ENCODE data around the gene SFMBT1. TPM values are rescaled to one million over a fixed set of nuclear protein-coding genes. Genes with fewer than 3 reads are reported as not detected.
"Not testable (repeated sequence)": the region's sequence is repeated elsewhere in the genome, so short reads cannot be mapped to it uniquely, and the experiment has no call there.

SFMBT1 gene
- total RNA-seq, 1 donor from 2014 or later = 34.2 TPM

GRCh38 chr3:53073553-53074365 lies 27.9 kb upstream of the SFMBT1 start:
- intact Hi-C loops (cut with micrococcal nuclease) = loop anchor here (2.0 kb wide), 1 partner anchor 537 kb away; the partner anchor contains the start of gene UQCC5

DNA sequence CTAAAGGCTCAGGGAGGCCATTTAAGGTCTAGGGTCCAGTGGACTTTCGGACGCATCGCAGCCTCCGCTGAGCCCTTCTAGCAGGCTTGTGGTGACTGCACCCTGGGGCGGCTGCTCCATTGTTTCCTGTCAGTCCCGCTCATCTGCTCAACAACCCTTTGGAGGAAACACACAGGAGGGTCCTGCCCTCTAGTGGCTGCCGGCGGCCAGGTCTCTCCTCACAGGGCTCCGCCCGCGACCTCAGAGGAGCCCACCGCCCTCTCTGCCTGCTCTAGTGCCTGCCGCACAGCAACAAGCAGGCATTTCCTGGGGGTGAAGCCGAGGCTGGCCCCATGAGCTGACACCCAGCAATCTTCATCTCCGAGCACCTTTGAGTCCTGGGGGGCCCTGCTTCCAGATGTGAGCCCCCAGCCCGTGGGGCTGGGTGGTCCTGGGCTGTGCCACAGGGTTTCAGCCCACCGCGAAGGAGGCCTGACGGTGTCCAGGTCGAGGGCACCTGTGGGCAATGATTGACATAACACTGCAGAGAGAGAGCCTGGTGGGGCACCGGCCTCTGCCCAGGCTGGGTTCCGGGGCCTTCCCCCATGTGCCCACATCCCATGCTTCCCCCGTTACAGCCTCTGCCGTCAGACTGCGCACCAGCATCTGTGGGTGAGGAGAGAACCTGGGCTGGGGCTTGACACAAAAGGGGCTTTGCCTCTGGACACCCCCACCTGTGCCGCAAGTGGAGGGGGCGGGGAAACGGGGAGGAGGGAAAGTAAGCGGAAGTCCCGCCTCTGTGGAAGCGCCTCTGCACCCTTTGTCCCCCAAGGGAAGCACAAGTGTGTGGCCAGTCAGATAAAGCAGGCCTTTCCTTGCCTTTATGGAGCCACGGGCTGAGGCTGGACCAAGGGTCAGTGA lies 27.0 kb upstream of the SFMBT1 start:
- intact Hi-C loops (cut with micrococcal nuclease) = loop anchor here (1.0 to 2.0 kb wide), 11 partner anchors 27 to 645 kb away; partner anchors contain the start of genes SFMBT1, SPCS1, STIMATE and UQCC5

DNA sequence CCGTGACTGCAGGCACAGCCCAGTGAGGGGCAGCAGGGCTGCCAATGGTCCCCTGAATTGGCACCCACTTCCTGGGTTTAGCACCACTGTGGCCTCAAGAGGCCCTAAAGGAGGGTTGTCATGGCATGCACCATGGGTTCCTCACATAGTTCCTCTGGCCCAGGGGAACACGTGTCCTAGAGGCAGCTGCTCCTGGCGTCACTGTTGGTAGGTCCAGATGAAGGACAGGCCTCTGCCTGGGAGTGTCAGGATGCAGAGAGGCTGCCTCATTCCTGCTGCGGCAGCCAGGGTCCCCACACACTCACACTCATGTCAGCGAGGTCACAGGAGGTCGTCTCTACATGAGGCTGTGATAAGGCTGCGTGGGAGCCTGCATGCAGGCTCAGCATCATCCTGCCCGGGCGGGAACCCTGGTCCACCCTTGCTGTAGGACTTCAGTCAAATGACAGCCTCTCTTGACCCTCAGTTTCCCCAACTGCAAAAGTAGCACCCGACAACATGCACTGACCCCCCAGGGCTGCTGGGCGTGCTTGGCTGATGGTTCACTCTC lies 26.1 kb upstream of the SFMBT1 start:
- intact Hi-C loops (cut with micrococcal nuclease) = loop anchor here (1.0 to 2.0 kb wide), 11 partner anchors 26 to 644 kb away; partner anchors contain the start of genes SFMBT1, SPCS1, STIMATE and UQCC5

GRCh38 chr3:53069422-53070068 lies 23.7 kb upstream of the SFMBT1 start:
- intact Hi-C loops (cut with micrococcal nuclease) = no loop called here

DNA sequence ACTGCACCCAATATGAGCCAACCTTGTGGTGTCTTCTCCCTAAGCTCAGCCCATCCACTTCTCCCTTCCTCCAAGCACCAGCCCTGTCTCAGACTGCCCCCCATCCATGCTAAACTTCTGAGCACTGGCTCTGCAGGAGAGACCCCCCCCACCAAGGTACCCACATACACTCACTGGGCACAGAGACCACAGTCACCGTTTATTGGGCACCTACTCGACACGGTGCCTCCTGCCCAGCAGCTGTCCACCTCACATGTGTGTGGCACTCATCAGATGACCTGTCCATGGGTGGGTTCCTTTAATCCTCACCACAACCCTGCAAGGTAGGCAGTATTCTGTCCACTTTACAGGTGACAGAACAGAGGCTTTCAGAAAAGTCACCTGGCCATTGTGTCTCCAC lies 22.3 kb upstream of the SFMBT1 start:
- intact Hi-C loops (cut with micrococcal nuclease) = no loop called here

DNA sequence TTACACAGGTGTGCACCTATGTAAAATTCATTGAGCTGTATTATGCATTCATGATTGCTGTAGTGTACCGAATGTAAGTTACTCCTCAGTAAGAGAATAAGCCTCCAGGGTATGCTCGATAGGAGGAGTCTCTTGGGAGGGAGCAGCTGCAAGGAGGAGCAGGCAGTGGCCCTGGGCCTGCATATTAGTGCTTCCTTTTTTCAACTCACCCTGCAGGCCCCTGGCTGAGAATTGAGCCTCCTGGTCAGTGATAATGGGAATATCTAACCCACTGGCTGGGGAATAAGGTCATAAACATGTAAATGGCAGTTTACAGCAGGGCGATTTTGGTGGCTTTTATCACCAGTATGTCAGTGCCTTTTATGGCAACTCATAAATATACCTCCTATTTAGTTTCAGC lies 21.7 kb upstream of the SFMBT1 start:
- intact Hi-C loops (cut with micrococcal nuclease) = no loop called here

- intact Hi-C loops (cut with micrococcal nuclease) = no loop called here
These were observed 20.1 kb upstream of the SFMBT1 start for GRCh38 chr3:53065841-53066480.

DNA sequence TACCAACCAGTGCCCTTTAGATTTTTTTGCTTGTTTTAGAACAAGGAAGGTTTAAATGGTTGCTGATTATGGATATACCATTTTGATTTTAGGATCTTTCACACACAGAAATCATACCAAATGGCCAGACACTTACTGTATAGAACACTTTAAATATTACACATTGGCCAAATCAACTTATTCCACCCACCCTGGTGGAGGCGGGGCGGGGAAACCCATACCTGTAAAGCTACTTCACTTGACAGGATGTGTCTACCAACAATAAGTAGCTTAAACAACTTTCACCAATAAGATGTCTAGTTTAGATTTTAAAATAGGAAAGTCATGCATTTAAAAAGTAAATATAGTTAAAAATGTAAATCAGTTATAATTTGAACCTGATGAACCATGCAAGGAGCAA lies 17.0 kb upstream of the SFMBT1 start:
- intact Hi-C loops (cut with micrococcal nuclease) = no loop called here

GRCh38 chr3:53056442-53056841 lies 10.6 kb upstream of the SFMBT1 start:
- intact Hi-C loops (cut with micrococcal nuclease) = no loop called here

DNA sequence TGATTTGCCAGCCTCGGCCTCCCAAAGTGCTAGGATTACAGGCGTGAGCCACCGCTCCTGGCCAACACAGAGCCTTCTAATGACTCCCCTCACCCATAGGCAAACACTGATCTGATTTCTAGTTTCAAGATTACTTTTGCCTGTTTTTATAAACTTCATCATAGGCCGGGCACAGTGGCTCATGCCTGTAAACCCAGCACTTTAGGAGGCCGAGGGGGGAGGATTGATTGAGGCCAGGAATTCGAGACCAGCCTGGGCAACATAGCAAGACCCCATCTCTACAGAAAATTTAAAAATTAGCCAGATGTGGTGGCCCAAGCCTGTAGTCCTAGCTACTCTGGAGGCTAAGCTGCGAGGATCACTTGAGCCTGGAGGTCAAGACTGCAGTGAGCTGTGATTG lies 8.4 kb upstream of the SFMBT1 start:
- intact Hi-C loops (cut with micrococcal nuclease) = not testable (repeated sequence)

DNA sequence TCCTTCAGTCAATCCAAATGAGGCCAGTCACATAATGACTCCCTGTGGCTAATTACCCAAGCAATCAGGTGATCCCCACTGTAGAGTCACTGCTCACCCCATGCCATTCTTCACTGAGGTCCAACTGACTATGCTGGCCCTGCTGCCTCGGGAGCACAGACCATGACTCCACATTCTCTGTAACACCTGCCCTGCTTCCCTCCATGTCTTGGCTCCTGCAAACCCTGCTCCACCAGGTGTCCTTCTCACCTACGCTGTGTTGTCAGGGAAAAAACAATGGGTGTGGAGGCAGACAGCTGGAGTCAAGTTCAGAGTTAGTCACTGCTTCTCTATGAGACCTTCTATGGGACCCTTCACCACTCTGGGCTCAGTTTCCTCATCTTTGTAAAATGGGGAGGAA lies 6.1 kb upstream of the SFMBT1 start:
- intact Hi-C loops (cut with micrococcal nuclease) = no loop called here

- intact Hi-C loops (cut with micrococcal nuclease) = loop anchor here (10.0 kb wide), 3 partner anchors 515 to 845 kb away; partner anchors contain the start of genes NISCH, NT5DC2, SELENOK and TNNC1
These were observed 4.1 kb upstream of the SFMBT1 start for GRCh38 chr3:53049987-53050386.

DNA sequence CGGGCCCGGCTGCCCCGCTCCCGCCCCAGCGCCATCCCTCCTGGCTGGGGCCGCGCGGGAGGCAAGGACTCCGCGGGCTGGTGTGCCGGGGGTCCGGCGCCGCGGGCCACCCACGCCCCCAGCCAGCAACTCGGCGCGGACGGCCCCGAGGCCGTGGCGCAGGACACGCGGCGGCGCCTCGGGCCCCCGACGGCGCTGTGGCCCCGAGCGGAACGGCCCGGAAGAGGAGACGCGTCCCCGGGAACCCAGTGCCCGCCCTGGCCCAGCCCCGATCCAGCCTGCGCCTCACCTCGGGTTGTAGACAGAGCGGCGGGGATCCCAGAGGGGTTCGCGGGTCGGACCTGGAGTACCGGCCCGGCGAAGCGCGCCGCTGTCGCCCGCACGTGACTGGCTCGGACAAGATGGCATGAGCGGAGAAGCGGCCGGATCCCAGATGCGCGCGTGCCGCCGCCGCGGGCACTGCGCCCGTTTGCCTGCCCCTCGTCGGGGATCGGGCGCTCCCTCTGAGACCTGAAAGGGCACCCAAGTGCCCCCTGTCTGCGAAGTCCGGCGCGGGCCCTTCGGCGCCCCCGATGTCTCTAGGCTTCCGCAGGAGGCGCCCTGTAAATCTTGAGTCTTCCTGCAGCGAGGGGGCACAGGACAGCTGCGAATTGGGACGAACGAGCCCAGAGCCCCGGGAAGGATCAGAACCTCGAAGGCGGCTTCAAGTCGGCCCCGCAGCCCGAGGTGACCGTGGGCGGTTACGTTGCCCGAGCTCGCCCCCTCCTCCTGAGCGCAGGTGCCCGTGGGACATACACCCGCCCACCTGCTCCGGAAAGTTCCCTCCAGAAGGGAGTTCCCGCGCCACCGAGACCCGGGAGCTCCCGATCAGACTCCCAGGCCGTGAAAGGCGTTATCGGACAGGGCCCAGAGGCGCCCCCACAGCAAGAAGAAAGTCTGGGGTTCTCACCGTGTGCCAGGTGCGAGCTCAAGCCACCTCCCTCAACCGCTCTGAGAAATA lies 598 bp upstream of the SFMBT1 start:
- intact Hi-C loops (cut with micrococcal nuclease) = loop anchor here (1.0 to 10.0 kb wide), 8 partner anchors 26 to 848 kb away; partner anchors contain the start of genes DCP1A, NISCH, NT5DC2 and PRKCD

DNA sequence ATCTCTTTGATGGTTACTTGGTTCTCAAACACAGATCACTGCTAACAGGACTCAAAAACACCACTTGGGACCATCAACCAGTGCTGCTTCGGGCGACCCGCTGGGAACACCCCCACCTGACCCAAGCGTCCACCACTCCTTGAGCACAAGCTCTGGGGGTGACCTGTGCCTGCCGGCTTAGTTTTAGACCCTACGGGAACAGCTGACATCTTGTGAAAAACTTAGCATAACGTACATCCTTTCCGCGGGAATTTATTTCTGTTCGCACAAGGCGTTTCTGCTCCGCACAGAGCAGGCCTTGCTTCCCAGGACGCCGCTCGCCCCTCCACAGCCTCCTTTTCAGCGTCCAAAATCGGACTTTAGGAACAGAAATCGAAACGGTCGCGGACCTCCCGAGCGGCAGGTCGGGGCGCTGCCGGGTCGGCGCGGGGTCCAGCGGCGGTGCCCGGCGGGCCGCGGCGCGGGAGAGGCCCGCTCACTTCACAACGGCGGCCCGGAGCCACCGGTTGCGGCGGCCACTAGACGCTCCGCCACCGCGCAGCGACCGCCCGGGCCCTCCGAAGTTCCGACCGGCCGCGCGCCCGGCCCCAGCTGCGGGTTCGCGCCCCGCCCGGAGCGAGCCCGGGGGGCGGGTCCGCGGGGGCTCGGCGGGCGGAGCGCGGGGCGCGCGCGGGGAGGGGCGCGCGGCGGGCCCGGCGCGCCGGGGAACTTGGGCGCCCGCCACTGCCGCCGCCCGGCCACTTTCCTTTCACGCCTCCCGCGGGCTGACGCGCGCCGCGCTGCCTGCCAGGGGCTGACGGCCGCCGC lies 959 bp downstream of the SFMBT1 start:
- intact Hi-C loops (cut with micrococcal nuclease) = loop anchor here (1.0 to 10.0 kb wide), 8 partner anchors 58 to 850 kb away; partner anchors contain the start of genes GNL3, NISCH, NT5DC2 and RFT1

- intact Hi-C loops (cut with micrococcal nuclease) = loop anchor here (1.0 to 10.0 kb wide), 8 partner anchors 58 to 850 kb away; partner anchors contain the start of genes GNL3, NISCH, NT5DC2 and RFT1
These were observed 1.5 kb downstream of the SFMBT1 start for GRCh38 chr3:53044371-53044710.

DNA sequence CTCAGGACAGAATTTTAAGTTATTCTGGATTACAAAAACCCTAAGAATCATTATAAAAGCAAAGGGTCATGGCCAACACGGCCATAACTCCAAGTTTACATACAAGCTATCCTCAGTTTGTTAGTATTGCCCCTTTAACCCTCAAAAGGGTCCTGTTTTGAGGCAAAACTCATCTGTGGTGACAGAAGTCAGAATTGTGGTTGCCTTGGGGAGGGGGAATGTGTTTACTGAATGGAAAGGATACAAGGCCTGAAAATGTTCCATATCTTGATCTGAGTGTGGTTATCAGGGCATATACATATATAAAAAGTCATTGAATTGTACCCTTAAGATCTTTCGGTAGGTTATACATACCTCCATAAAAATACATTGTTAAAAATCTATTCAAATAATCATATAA lies 2.1 kb downstream of the SFMBT1 start:
- intact Hi-C loops (cut with micrococcal nuclease) = loop anchor here (1.0 to 10.0 kb wide), 8 partner anchors 59 to 851 kb away; partner anchors contain the start of genes GNL3, NISCH, NT5DC2 and RFT1

- intact Hi-C loops (cut with micrococcal nuclease) = loop anchor here (10.0 kb wide), 3 partner anchors 508 to 852 kb away; partner anchors contain the start of genes NISCH, NT5DC2, SELENOK and TNNC1
These were observed 3.2 kb downstream of the SFMBT1 start for GRCh38 chr3:53042651-53043050.

GRCh38 chr3:53040351-53040820 lies 5.5 kb downstream of the SFMBT1 start:
- intact Hi-C loops (cut with micrococcal nuclease) = loop anchor here (10.0 kb wide), 3 partner anchors 506 to 854 kb away; partner anchors contain the start of genes NISCH, NT5DC2, SELENOK and TNNC1

Data from T-helper 1 cell treated with Interleukin-12 subunit alpha and Interleukin-12 subunit beta and Interleukin-4 antibody, amounts not matched to agents 30 ng/mL and 1 ng/mL, for 36 hours (primary cell).